Skeletal muscle tissue (tissue), 4 donors: ENCODE measurements around the gene CDH23. TPM values are rescaled to one million over a fixed set of nuclear protein-coding genes. Genes with fewer than 3 reads are reported as not detected.

Experiments used
- H3K27ac ChIP-seq: one replicate; pipeline ENCODE4 v1.7.0; 2013; ENCODE audit warnings: mild to moderate bottlenecking, low read depth, low read length, inconsistent platforms
- H3K27me3 ChIP-seq, 3 donors: one replicate each; pipeline ENCODE4 v1.7.0; 2013; ENCODE audit warnings: low read length in 3 of 3; ENCODE audit not compliant: control insufficient read depth in 3 of 3, insufficient read depth in 3 of 3
- H3K36me3 ChIP-seq, 3 donors: one replicate each; pipeline ENCODE4 v1.7.0; 2013; ENCODE audit warnings: low read length in 3 of 3; ENCODE audit not compliant: control insufficient read depth in 3 of 3, insufficient read depth in 3 of 3
- H3K4me1 ChIP-seq, 3 donors: one replicate each; pipeline ENCODE4 v1.7.0; 2013; ENCODE audit warnings: low read length in 3 of 3, mild to moderate bottlenecking in 3 of 3; ENCODE audit not compliant: control insufficient read depth in 3 of 3, insufficient read depth in 3 of 3
- H3K4me3 ChIP-seq, 3 donors: one replicate each; pipeline ENCODE4 v1.7.0; 2013; ENCODE audit warnings: low read length in 3 of 3
- H3K9ac ChIP-seq, 3 donors: one replicate each; pipeline ENCODE4 v1.7.0; 2013; ENCODE audit warnings: low read length in 3 of 3, mild to moderate bottlenecking in 3 of 3, moderate library complexity in 2 of 3, low read depth in 1 of 3
- H3K9me3 ChIP-seq, 3 donors: one replicate each; pipeline ENCODE4 v1.7.0; 2013; ENCODE audit warnings: low read length in 3 of 3; ENCODE audit not compliant: control insufficient read depth in 3 of 3
- total RNA-seq: library from RNA; depleted of rRNA; stranded (reverse); fragments of >200 nt; gene quantifications from one replicate; pipeline ENCODE4 v1.2.3, GENCODE V29; 2014
- donor health status: Osteomylitis.

CDH23 gene
- total RNA-seq, 1 donor from 2014 or later = 3.7 TPM

- Histone ChIP-seq H3K36me3 (no peaks in the 10 kb centered on the region), H3K4me1 (peaks cover 38 to 61% (median 40%) of the 10 kb centered on the region in 3 donors), H3K27me3 (peaks cover 0 to 5% (median 0%) of the 10 kb centered on the region in 3 donors), H3K27ac (no peak overlapping the region), H3K4me3 (peak overlapping the region in 1 of 3 donors; percentile 7), H3K9me3 (no peaks in the 10 kb centered on the region), H3K9ac (no peak overlapping the region)
Observed at GRCh38 chr10:71476228-71477011, 79.7 kb downstream of the CDH23 start.

GRCh38 chr10:71478173-71478572 lies 81.5 kb downstream of the CDH23 start:
- no peak overlapping the region for H3K9ac ChIP-seq
- peaks cover 29 to 48% (median 32%) of the 10 kb centered on the region in 3 donors for H3K4me1 ChIP-seq
- no peaks in the 10 kb centered on the region for H3K9me3 ChIP-seq
- H3K27me3 ChIP-seq = peaks cover 0 to 9% (median 0%) of the 10 kb centered on the region in 3 donors
- no peaks in the 10 kb centered on the region for H3K36me3 ChIP-seq
- no peak overlapping the region for H3K4me3 ChIP-seq
- H3K27ac ChIP-seq = no peak overlapping the region

GRCh38 chr10:71478813-71479365 lies 82.2 kb downstream of the CDH23 start:
- peaks cover 27 to 43% (median 29%) of the 10 kb centered on the region in 3 donors for H3K4me1 ChIP-seq
- H3K4me3 ChIP-seq = no peak overlapping the region
- no peak overlapping the region for H3K9ac ChIP-seq
- peaks cover 0 to 9% (median 0%) of the 10 kb centered on the region in 3 donors for H3K27me3 ChIP-seq
- H3K9me3 ChIP-seq = no peaks in the 10 kb centered on the region
- no peaks in the 10 kb centered on the region for H3K36me3 ChIP-seq
- no peak overlapping the region for H3K27ac ChIP-seq

- Histone ChIP-seq H3K4me1 (peaks cover 22 to 38% (median 24%) of the 10 kb centered on the region in 3 donors), H3K36me3 (no peaks in the 10 kb centered on the region)
Observed at GRCh38 chr10:71479831-71480230, 83.1 kb downstream of the CDH23 start.

GRCh38 chr10:71480662-71481061 lies 83.9 kb downstream of the CDH23 start:
- H3K9me3 ChIP-seq = no peaks in the 10 kb centered on the region
- no peak overlapping the region for H3K9ac ChIP-seq
- no peaks in the 10 kb centered on the region for H3K36me3 ChIP-seq
- H3K4me3 ChIP-seq = no peak overlapping the region
- H3K27ac ChIP-seq = no peak overlapping the region
- peaks cover 0 to 13% (median 0%) of the 10 kb centered on the region in 3 donors for H3K27me3 ChIP-seq
- H3K4me1 ChIP-seq = peaks cover 14 to 30% (median 15%) of the 10 kb centered on the region in 3 donors

More at GRCh38 chr10:71479831-71480230, 83.1 kb downstream of the CDH23 start:
- Histone ChIP-seq H3K27ac (no peak overlapping the region), H3K9ac (no peak overlapping the region), H3K9me3 (no peaks in the 10 kb centered on the region), H3K27me3 (peaks cover 0 to 13% (median 0%) of the 10 kb centered on the region in 3 donors), H3K4me3 (no peak overlapping the region)

GRCh38 chr10:71481746-71482410 lies 85.2 kb downstream of the CDH23 start:
- peaks cover 0 to 13% (median 0%) of the 10 kb centered on the region in 3 donors for H3K27me3 ChIP-seq

GRCh38 chr10:71482620-71483019 lies 85.9 kb downstream of the CDH23 start:
- peaks cover 0 to 12% (median 0%) of the 10 kb centered on the region in 3 donors for H3K4me1 ChIP-seq
- H3K27me3 ChIP-seq = peaks cover 0 to 13% (median 0%) of the 10 kb centered on the region in 3 donors
- H3K9me3 ChIP-seq = no peaks in the 10 kb centered on the region
- no peak overlapping the region for H3K27ac ChIP-seq
- no peaks in the 10 kb centered on the region for H3K36me3 ChIP-seq
- no peak overlapping the region for H3K4me3 ChIP-seq
- H3K9ac ChIP-seq = no peak overlapping the region

More at GRCh38 chr10:71481746-71482410, 85.2 kb downstream of the CDH23 start:
- H3K36me3 ChIP-seq = no peaks in the 10 kb centered on the region
- H3K4me1 ChIP-seq = peaks cover 1 to 17% (median 3%) of the 10 kb centered on the region in 3 donors
- H3K27ac ChIP-seq = no peak overlapping the region
- H3K4me3 ChIP-seq = no peak overlapping the region
- no peaks in the 10 kb centered on the region for H3K9me3 ChIP-seq
- no peak overlapping the region for H3K9ac ChIP-seq

GRCh38 chr10:71483135-71483534 lies 86.4 kb downstream of the CDH23 start:
- Histone ChIP-seq H3K4me1 (peaks cover 0 to 10% (median 0%) of the 10 kb centered on the region in 3 donors), H3K36me3 (no peaks in the 10 kb centered on the region), H3K27ac (no peak overlapping the region), H3K27me3 (peaks cover 0 to 13% (median 0%) of the 10 kb centered on the region in 3 donors), H3K9ac (no peak overlapping the region), H3K9me3 (no peaks in the 10 kb centered on the region), H3K4me3 (no peak overlapping the region)

- no peak overlapping the region for H3K4me3 ChIP-seq
- no peak overlapping the region for H3K9ac ChIP-seq
- peaks cover 0 to 8% (median 0%) of the 10 kb centered on the region in 3 donors for H3K9me3 ChIP-seq
- no peaks in the 10 kb centered on the region for H3K36me3 ChIP-seq
- H3K4me1 ChIP-seq = peaks cover 0 to 6% (median 0%) of the 10 kb centered on the region in 3 donors
- H3K27ac ChIP-seq = no peak overlapping the region
- peaks cover 0 to 13% (median 0%) of the 10 kb centered on the region in 3 donors for H3K27me3 ChIP-seq
Observed at GRCh38 chr10:71483885-71484751, 87.4 kb downstream of the CDH23 start.
